Activated CD8-positive, alpha-beta T cell treated with anti-CD3 and anti-CD28 coated beads, Interleukin-2, amount 10 ng/mL, durations not matched to agents 7 days and 5 days (primary cell): ENCODE results near the gene PRR3. TPM values are rescaled to one million over a fixed set of nuclear protein-coding genes. Genes with fewer than 3 reads are reported as not detected.
A peak's percentile ranks its signal among the peaks of the same experiment; 100 is the strongest.

Experiments used
- ATAC-seq: fragments of 150-1000 bp; cut with Tn5 transposase; one replicate; pipeline ENCODE4 v1.10.0; 2021; ENCODE audit warnings: moderate library complexity
- CTCF ChIA-PET: fragments of 350-600 bp; sonication (Branson Sonifier 250); formaldehyde crosslinking; loops from one replicate; lab custom pipeline; 2021; ENCODE audit warnings: antibody characterized with exemption; lab: Charles Lee
- POLR2A ChIA-PET: fragments of 350-600 bp; sonication (Branson Sonifier 250); formaldehyde crosslinking; loops from one replicate; lab custom pipeline; 2021; ENCODE audit warnings: antibody characterized with exemption; lab: Charles Lee
- DNase-seq: peaks from one replicate; pipeline ENCODE4 v3.0.0-alpha.2; 2020
- H3K27ac Mint-ChIP-seq: one replicate; pipeline ENCODE4 v1.8.0; 2021; ENCODE audit warnings: mild to moderate bottlenecking, mixed read lengths
- H3K27me3 Mint-ChIP-seq: one replicate; pipeline ENCODE4 v1.8.0; 2021; ENCODE audit warnings: low read depth, mixed read lengths
- H3K36me3 Mint-ChIP-seq: one replicate; pipeline ENCODE4 v1.8.0; 2021; ENCODE audit warnings: low read depth, mixed read lengths
- H3K4me1 Mint-ChIP-seq: one replicate; pipeline ENCODE4 v1.8.0; 2021; ENCODE audit warnings: low read depth, mixed read lengths
- H3K4me3 Mint-ChIP-seq: one replicate; pipeline ENCODE4 v1.8.0; 2021; ENCODE audit warnings: mild to moderate bottlenecking, mixed read lengths
- H3K9me3 Mint-ChIP-seq: one replicate; pipeline ENCODE4 v1.8.0; 2022; ENCODE audit warnings: mixed read lengths; ENCODE audit not compliant: insufficient read depth
- total RNA-seq, 2 experiments: library from RNA; stranded (reverse); gene quantifications; one replicate each; pipeline ENCODE4 v1.2.3, GENCODE V29; 2021

PRR3 gene
- total RNA-seq, 2 experiments from 2014 or later, result 19.7 to 21.1 TPM

- ATAC-seq (peak; percentile 82), DNase-seq (peak; percentile 88)
- Mint-ChIP-seq H3K9me3 (no peaks in the 10 kb centered on the region), H3K27me3 (peaks cover 5% of the 10 kb centered on the region), H3K36me3 (peaks cover 20% of the 10 kb centered on the region), H3K4me1 (peaks cover 34% of the 10 kb centered on the region), H3K4me3 (peak overlapping the region; percentile 65), H3K27ac (peak overlapping the region; percentile 73)
- ChIA-PET CTCF (interaction anchor here (0.8 to 16.2 kb wide), 49 partner anchors 10 to 550 kb away, joined by 3 to 464 read pairs (median 8); partner anchors contain the start of genes ABCF1, DHX16, GNL1 and MRPS18B), POLR2A (interaction anchor here (0.7 to 5.7 kb wide), 11 partner anchors 9 to 55 kb away, joined by 3 to 35 read pairs (median 8); partner anchors contain the start of genes ABCF1, GNL1 and PRR3)
Measured at GRCh38 chr6:30541515-30542403, 15.3 kb upstream of the PRR3 start.

GRCh38 chr6:30542404-30542725 lies 14.7 kb upstream of the PRR3 start:
- Mint-ChIP-seq H3K27me3 (peaks cover 5% of the 10 kb centered on the region), H3K27ac (peak overlapping the region; percentile 73), H3K4me3 (peak overlapping the region; percentile 65), H3K4me1 (peaks cover 34% of the 10 kb centered on the region), H3K9me3 (no peaks in the 10 kb centered on the region), H3K36me3 (peaks cover 23% of the 10 kb centered on the region)
- ChIA-PET CTCF (interaction anchor here (0.6 to 16.2 kb wide), 37 partner anchors 9 to 549 kb away, joined by 3 to 464 read pairs (median 11); partner anchors contain the start of genes ABCF1, DHX16, GNL1 and MRPS18B), POLR2A (interaction anchor here (0.7 to 5.7 kb wide), 9 partner anchors 10 to 55 kb away, joined by 3 to 35 read pairs (median 8); partner anchors contain the start of gene ABCF1)
- DNase-seq (peak; percentile 50), ATAC-seq (peak; percentile 59)

GRCh38 chr6:30542915-30543314 lies 14.2 kb upstream of the PRR3 start:
- Mint-ChIP-seq H3K9me3 (no peaks in the 10 kb centered on the region), H3K4me3 (peak overlapping the region; percentile 65), H3K27ac (peak overlapping the region; percentile 73), H3K36me3 (peaks cover 26% of the 10 kb centered on the region), H3K4me1 (peaks cover 34% of the 10 kb centered on the region), H3K27me3 (peaks cover under 1% of the 10 kb centered on the region)
- ATAC-seq (no peak), DNase-seq (no peak)
- ChIA-PET POLR2A (interaction anchor here (0.7 to 5.7 kb wide), 6 partner anchors 11 to 55 kb away, joined by 3 to 35 read pairs (median 8); partner anchors contain the start of gene ABCF1), CTCF (interaction anchor here (0.6 to 16.2 kb wide), 24 partner anchors 9 to 284 kb away, joined by 3 to 464 read pairs (median 19); partner anchors contain the start of genes ABCF1, DHX16, GNL1 and MRPS18B)

GRCh38 chr6:30543821-30544220 lies 13.3 kb upstream of the PRR3 start:
- POLR2A ChIA-PET, result interaction anchor here (0.8 to 5.7 kb wide), 3 partner anchors 35 to 85 kb away, joined by 3 to 35 read pairs (median 3); no protein-coding TSS in a partner anchor
- peak; percentile 52 for DNase-seq

GRCh38 chr6:30544666-30545272 lies 12.3 kb upstream of the PRR3 start:
- peak; percentile 42 for DNase-seq
- H3K4me1 Mint-ChIP-seq, result peaks cover 34% of the 10 kb centered on the region
- H3K36me3 Mint-ChIP-seq, result peaks cover 36% of the 10 kb centered on the region
- peak; percentile 48 for ATAC-seq
- no peak overlapping the region for H3K27ac Mint-ChIP-seq
- POLR2A ChIA-PET, result interaction anchor here (1.1 to 2.7 kb wide), 7 partner anchors 10 to 92 kb away, joined by 3 to 27 read pairs (median 10); partner anchors contain the start of genes GNL1 and PRR3
- no peaks in the 10 kb centered on the region for H3K27me3 Mint-ChIP-seq
- H3K9me3 Mint-ChIP-seq, result no peaks in the 10 kb centered on the region
- H3K4me3 Mint-ChIP-seq, result no peak overlapping the region
- CTCF ChIA-PET, result interaction anchor here (0.5 to 16.2 kb wide), 42 partner anchors 9 to 542 kb away, joined by 3 to 464 read pairs (median 6); partner anchors contain the start of genes ABCF1, DHX16, GNL1 and MRPS18B

More at GRCh38 chr6:30543821-30544220, 13.3 kb upstream of the PRR3 start:
- peak overlapping the region; percentile 66 for H3K27ac Mint-ChIP-seq
- H3K4me1 Mint-ChIP-seq, result peaks cover 34% of the 10 kb centered on the region
- peak overlapping the region; percentile 28 for H3K4me3 Mint-ChIP-seq
- CTCF ChIA-PET, result interaction anchor here (0.9 to 16.2 kb wide), 19 partner anchors 8 to 187 kb away, joined by 3 to 464 read pairs (median 21); partner anchors contain the start of genes ABCF1, GNL1 and PRR3
- ATAC-seq, result peak; percentile 36
- H3K27me3 Mint-ChIP-seq, result no peaks in the 10 kb centered on the region
- no peaks in the 10 kb centered on the region for H3K9me3 Mint-ChIP-seq
- H3K36me3 Mint-ChIP-seq, result peaks cover 30% of the 10 kb centered on the region

GRCh38 chr6:30547454-30547853 lies 9.6 kb upstream of the PRR3 start:
- ChIA-PET POLR2A (no interaction called here), CTCF (interaction anchor here (1.3 to 16.2 kb wide), 6 partner anchors 16 to 64 kb away, joined by 3 to 464 read pairs (median 62); no protein-coding TSS in a partner anchor)
- peaks cover 51% of the 10 kb centered on the region for H3K36me3 Mint-ChIP-seq
- no peaks in the 10 kb centered on the region for H3K27me3 Mint-ChIP-seq
- no peak overlapping the region for H3K4me3 Mint-ChIP-seq
- ATAC-seq (no peak), DNase-seq (no peak)
- no peak overlapping the region for H3K27ac Mint-ChIP-seq
- no peaks in the 10 kb centered on the region for H3K9me3 Mint-ChIP-seq
- H3K4me1 Mint-ChIP-seq, result peaks cover 22% of the 10 kb centered on the region

- Mint-ChIP-seq H3K27ac (no peak overlapping the region), H3K36me3 (peaks cover 59% of the 10 kb centered on the region), H3K27me3 (no peaks in the 10 kb centered on the region), H3K4me3 (no peak overlapping the region), H3K4me1 (peaks cover 14% of the 10 kb centered on the region), H3K9me3 (no peaks in the 10 kb centered on the region)
- ATAC-seq (no peak), DNase-seq (no peak)
- ChIA-PET CTCF (interaction anchor here (1.1 to 16.2 kb wide), 6 partner anchors 16 to 95 kb away, joined by 3 to 464 read pairs (median 4); no protein-coding TSS in a partner anchor), POLR2A (interaction anchor here (0.8 to 1.3 kb wide), 3 partner anchors 22 to 61 kb away, joined by 3 to 4 read pairs (median 3); no protein-coding TSS in a partner anchor)
Measured at GRCh38 chr6:30548375-30548774, 8.7 kb upstream of the PRR3 start.

GRCh38 chr6:30554404-30554803 lies 2.7 kb upstream of the PRR3 start:
- Mint-ChIP-seq H3K27ac (peak overlapping the region; percentile 48), H3K36me3 (peaks cover 57% of the 10 kb centered on the region), H3K4me3 (peak overlapping the region; percentile 96), H3K4me1 (peaks cover 25% of the 10 kb centered on the region), H3K27me3 (no peaks in the 10 kb centered on the region), H3K9me3 (no peaks in the 10 kb centered on the region)
- ChIA-PET POLR2A (interaction anchor here (0.7 to 3.9 kb wide), 6 partner anchors 9 to 61 kb away, joined by 3 to 18 read pairs (median 5); partner anchors contain the start of gene ABCF1), CTCF (interaction anchor here (1.0 to 10.4 kb wide), 6 partner anchors 11 to 101 kb away, joined by 3 to 125 read pairs (median 11); partner anchors contain the start of gene ABCF1)
- ATAC-seq (no peak), DNase-seq (no peak)

GRCh38 chr6:30554962-30555815 lies 1.9 kb upstream of the PRR3 start:
- Mint-ChIP-seq H3K4me1 (peaks cover 30% of the 10 kb centered on the region), H3K9me3 (no peaks in the 10 kb centered on the region), H3K27ac (peak overlapping the region; percentile 96), H3K27me3 (no peaks in the 10 kb centered on the region), H3K4me3 (peak overlapping the region; percentile 96), H3K36me3 (peaks cover 57% of the 10 kb centered on the region)
- ATAC-seq (no peak), DNase-seq (peak; percentile 28)
- ChIA-PET POLR2A (interaction anchor here (0.6 to 4.1 kb wide), 11 partner anchors 10 to 73 kb away, joined by 3 to 46 read pairs (median 5); partner anchors contain the start of genes ABCF1 and MRPS18B), CTCF (interaction anchor here (1.0 to 10.4 kb wide), 7 partner anchors 11 to 105 kb away, joined by 3 to 125 read pairs (median 7); partner anchors contain the start of gene ABCF1)

- H3K9me3 Mint-ChIP-seq, result no peaks in the 10 kb centered on the region
- ChIA-PET POLR2A (interaction anchor here (0.6 to 4.1 kb wide), 10 partner anchors 10 to 73 kb away, joined by 3 to 46 read pairs (median 6); partner anchors contain the start of genes ABCF1 and MRPS18B), CTCF (interaction anchor here (1.3 to 10.4 kb wide), 4 partner anchors 12 to 105 kb away, joined by 4 to 125 read pairs (median 40); no protein-coding TSS in a partner anchor)
- H3K4me3 Mint-ChIP-seq, result peak overlapping the region; percentile 96
- ATAC-seq, result no peak
- H3K27me3 Mint-ChIP-seq, result no peaks in the 10 kb centered on the region
- H3K36me3 Mint-ChIP-seq, result peaks cover 53% of the 10 kb centered on the region
- peaks cover 30% of the 10 kb centered on the region for H3K4me1 Mint-ChIP-seq
- no peak for DNase-seq
- H3K27ac Mint-ChIP-seq, result peak overlapping the region; percentile 96
Measured at GRCh38 chr6:30555816-30556065, 1.4 kb upstream of the PRR3 start.
